NCI-H82 (cell line): ENCODE measurements around the gene MR1.
"Not testable (repeated sequence)": the region's sequence is repeated elsewhere in the genome, so short reads cannot be mapped to it uniquely, and the experiment has no call there.

Experiments used
- DNase-seq: peaks from one replicate; lab custom pipeline; 2025; lab: John Stamatoyannopoulos, UW

Gene MR1

DNA sequence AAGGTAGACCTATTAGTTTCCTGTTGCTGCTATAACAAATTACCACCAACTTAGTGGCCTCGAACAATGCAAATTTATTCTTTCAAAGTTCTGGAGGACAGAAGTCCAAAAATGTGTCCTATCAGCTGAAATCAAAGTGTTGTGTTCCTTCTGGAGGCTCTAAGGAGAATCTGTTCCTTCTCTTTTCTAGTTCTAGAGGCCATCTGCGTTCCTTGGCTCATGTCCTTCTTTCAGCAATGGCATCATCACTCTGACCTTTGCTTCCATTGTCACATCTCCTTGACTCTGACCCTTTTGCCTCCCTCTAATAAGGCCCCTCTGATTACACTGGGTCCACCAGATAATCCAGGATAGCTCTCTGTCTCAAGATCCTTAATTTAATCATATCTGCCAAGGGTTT is 1.2 kb upstream of the MR1 start:
- DNase-seq: no peak

DNA sequence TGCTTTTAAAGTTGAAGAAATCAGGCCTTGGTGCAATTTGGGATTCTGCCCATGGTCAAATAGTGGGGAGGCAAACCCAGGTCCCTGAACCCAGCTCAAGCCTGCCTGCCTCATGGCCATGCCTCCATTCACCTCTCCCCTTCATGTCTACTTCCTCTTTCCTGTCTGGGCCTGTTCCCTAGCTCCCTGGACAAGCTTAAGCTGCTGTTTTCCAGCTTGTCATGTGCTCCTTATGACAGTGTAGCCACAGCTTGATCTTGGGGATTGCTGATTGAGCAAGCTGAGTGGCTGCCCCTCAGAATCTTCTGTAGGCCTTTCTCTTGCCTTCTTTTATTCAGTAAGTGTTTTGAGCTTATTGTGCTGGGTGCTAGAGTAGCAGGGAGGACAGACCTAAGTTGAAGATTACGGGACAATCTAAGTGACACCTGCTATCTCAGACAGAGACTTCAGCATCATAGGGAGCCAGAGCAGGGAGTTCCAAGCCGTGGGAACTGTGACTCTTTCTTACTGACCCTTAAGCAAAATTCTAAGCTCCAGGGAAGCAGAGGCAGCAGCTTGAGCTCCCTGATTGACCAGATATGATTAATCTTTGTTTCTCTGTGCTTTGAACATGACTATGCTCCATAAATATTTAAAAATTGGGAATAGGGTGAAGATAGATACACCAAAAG is 520 bp upstream of the MR1 start:
- DNase-seq: peak; percentile 36

DNA sequence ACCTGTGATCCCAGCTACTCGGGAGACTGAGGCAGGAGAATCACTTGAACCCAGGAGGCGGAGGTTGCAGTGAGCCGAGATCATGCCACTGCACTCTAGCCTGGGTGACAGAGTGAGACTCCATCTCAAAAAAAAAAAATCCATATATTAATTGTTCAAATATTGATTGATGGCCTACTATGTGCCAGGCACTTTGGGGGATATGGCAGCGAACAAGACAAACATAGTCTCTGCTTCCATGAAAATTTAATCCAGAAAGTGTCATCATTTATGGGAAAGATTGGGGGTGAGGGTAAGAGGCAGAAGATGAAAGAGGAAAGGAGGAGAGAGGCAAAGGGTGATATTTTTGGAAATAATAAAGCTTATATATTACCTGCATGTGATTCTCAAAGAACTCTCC is 1.4 kb downstream of the MR1 start:
- not testable (repeated sequence) for DNase-seq

DNA sequence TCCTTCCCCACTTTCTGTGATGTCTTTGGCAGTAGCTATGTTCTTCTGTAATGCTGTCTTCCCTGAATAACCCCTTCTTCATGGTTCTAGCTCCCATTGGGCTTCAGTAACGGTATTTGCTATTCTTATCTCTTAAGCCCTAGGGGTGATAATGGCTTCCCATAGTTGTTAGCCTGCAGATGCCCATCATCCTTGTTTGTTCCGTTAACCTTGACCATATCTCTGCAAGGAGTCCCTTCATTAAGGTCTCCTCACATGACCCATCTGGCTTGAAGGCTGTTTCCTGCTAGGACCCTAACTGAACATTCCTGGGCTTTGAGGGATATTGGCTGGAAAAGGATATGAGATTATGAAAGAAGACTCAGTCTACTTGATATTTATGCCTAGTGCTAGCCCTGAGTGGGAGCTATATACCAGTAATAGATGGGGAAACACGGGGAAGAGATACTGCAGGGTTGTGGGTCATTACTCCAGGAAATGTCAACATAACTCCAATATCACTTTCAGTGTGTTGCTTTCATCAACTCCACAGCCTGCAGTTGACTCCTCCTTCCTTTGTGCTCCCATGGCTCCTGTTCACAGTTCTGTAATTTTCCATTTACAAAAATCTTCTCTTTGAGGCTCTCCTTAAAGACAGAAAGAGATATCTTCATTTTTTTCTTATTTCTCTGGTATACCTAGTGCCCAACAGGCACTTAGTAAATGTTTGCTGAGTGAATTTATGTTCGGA is 2.5 kb downstream of the MR1 start:
- DNase-seq: no peak

DNA sequence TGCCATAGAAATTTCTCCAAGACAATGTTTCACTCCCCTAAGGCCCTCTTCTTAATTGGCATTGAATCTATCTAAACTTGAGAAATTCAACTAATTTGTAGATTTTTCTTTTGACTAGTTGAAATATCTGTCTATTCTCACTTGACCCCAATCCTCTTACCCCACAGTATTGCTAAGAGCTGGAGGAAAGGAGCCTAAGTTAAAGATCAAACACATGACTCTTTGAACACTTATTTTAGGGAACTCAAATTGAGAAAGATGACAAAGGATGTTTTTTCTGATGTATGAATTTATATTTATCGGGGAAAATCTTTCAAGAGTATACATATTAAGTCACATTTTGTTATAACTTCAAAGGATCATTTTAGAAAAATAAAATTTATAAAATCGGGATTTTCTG is 3.6 kb downstream of the MR1 start:
- DNase-seq: no peak

DNA sequence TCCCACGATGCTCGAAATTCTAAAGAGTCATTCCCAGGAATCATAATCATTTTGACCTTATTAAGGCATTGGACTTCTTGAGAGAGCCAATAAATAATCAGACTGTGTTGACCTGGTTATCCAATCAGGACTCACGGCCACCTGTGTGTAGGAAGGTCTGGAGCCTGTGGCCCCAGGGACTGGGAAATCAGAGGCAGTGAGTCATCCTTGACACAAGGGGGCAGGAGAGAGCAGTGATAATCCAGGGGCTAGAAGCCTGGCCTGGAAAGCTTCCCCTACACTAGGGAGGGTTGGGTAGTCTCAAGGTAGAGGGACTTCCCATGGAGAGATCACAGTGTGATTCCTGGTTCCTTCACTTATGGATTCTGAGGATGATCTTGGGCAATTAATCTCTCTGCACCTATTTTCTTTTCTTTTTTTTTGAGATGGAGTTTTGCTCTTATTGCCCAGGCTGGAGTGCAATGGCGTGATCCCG is 4.7 kb downstream of the MR1 start:
- peak; percentile 93 for DNase-seq

DNA sequence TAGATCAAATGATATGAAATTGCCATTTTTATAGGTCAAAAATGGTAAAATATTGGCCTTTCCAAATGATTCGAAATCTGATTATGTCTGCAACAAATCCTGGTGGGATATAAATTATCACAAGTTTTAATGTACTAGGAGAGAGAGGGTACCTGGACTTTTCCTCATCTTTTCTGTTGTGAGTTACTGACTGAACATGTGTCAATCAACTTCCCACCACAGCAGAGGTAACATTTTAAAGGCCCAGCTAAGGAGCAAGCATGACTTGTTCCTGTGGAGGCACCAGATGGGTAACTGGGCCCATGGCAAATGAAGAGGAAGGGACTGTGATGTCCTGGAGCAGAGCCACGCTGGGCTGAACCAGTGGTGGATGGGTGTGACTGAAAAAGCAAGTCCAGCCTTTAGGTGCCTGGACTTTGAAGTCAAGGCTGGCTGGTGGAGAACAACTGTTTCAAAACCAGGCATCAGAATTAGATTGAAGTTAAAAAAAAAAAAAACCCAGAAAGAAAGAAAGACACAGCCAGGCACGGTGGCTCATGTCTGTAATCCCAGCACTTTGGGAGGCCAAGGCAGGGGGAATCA is 6.6 kb downstream of the MR1 start:
- DNase-seq: no peak

DNA sequence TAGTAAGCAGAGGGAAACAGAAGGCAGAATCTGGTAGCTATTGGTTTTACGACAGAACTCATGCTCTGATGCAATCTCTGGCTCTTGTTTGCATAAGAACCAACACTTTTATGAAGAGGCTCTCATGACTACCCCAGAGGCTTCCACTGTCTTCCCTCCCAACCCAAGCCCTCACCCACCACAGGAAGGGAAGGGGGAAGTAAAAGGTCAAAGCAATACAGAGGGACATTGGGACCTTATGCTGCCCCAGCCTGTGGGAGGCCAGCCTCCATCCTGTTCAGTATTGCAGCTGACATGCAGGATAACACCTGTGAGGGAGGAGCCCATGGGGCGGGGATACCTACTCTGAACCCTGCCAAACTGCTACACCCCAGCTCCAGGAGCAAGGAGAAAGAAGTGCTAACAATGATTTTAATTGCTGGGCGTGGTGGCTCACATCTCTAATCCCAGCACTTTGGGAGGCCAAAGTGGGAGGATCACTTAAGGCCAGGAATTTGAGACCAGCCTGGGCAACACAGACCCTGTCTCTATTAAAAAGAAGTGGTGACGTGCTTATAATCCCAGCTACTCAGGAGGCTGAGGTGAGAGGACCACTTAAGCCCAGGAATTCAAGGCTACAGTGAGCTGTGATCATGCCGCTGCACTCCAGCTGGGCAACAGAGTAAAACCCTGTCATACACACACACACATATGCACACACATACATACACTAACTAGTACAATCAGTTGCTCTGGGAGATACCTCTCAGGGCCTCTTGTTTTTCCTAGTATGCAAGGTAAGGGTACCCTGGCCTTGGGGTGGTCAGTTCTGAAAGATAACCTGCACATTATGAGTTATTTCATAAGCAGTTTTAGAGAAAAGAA is 9.5 kb downstream of the MR1 start:
- DNase-seq: peak; percentile 36

DNA sequence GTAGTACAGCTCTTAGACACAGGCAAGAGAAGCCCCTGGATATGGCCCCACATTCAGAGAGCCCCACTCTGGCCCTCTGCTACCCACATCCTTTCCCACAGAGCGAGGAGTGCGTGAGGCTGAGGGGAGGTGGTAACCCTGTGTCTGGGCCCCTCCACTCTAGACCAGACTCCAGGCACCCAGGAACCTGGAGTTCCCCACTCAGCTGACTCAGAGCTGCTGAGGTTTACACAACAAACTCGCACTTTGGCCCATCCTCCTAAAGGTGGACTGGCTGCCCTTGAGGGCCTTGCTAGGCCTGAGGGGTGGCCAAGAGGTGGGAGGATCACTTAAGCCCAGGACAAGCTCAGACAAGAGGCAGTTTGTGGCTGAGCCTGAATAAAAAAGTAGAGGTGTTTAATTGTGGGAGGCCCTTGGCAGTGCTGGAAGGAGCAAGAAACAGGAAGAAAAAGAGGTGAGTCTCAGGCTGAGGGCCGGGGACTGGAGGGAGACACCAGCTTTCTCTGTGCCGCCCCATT is 10.7 kb downstream of the MR1 start:
- no peak for DNase-seq

DNA sequence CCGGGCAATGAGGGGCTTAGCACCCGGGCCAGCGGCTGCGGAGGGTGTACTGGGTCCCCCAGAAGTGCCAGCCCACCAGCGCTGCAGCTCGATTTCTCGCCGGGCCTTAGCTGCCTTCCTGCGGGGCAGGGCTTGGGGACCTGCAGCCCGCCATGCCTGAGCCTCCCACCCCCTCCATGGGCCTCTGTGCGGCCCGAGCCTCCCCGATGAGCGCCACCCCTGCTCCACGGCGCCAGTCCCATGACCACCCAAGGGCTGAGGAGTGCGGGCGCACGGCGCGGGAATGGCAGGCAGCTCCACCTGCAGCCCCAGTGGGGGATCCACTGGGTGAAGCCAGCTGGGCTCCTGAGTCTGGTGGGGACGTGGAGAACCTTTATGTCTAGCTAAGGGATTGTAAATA is 12.2 kb downstream of the MR1 start:
- not testable (repeated sequence) for DNase-seq

DNA sequence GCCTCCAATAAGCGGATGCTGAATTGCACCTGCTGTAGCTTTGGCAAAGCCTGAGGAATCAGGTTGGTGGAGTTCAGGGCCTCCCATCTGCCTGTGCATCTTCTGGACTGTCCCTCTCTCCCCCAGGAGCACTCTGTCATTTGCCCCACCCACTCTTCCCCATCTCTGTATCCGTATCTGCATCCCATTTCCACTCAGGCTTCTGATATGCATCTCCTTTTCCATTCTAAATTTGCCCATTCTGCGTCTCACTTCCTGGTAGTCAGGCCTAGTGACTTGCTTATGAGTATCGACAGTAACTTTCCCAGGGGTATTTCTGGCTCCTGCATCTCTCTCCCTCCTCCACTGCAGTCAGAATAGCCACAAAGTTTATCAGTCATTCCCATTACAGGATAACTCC is 15.6 kb downstream of the MR1 start:
- no peak for DNase-seq

DNA sequence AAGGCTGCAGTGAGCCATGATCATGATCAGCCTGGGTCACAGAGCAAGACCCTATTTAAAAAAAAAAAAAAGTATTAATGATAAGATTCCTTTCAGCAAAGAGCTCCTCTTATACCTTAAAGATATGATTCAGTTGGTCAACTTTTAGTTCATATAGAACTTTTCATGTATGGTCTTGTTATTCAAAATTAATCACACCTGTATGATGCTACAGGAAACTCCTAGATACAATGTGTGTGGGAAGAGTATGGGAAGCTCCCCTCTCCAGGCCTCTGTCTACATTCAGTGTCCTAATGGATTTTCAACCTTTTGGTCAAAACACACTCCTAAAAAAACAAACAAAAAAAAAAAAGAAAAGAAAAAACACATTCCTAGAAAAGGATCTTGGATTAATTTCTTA is 17.1 kb downstream of the MR1 start:
- no peak for DNase-seq

DNA sequence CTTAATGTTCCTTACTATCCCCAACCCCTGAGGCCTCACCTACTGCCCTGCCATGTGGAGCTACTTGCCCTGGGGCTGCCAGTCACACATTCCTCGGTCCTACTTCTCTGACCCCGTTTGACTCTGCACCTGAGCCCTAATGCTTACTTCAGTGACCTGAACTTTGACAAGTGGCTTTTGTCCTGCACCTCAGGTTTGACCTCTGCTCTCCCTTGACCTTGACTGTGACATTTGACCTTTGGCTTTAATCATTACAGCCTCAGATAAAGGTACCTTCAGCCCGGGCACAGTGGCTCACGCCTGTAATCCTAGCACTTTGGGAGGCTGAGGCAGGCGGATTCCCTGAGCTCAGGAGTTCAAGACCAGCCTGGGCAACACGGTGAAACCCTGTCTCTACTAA is 22.8 kb downstream of the MR1 start:
- DNase-seq: no peak

DNA sequence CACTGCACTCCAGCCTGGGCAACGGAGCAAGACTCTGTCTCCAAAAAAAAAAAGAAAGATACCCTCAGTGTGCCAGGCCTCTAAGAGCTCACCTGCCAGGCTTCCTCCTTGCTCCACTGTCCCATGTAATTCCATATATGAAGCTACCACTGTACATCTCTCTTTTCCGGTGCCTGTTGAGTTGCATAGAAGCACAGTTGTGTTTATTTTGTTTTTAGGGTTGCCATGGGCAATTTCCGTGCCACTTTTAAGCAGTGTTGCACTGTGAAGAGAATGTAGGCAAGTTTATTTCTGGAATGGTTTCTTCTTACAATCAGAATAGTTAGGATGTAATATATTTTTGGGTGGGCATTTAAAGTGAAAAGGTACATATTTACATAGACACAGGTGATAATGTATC is 23.3 kb downstream of the MR1 start:
- no peak for DNase-seq

DNA sequence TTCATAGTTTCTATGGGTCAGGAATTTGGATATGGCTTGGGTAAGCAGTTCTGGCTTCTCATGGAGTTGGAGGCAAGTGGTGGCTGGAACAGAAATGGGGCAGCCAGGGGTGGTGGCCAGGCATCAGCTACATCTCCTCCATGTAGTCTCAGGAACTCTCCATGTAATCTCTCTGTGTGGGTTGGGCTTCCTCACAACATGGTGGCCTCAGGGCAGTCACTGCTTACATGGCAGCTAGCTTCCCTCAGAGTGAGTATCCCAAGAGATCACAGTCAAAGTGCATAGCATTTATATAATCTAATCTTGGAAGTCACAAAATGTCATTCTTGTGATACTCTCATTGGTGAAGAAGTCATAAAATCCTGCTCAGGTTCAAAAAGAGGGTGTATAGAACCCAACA is 25.7 kb downstream of the MR1 start:
- no peak for DNase-seq

DNA sequence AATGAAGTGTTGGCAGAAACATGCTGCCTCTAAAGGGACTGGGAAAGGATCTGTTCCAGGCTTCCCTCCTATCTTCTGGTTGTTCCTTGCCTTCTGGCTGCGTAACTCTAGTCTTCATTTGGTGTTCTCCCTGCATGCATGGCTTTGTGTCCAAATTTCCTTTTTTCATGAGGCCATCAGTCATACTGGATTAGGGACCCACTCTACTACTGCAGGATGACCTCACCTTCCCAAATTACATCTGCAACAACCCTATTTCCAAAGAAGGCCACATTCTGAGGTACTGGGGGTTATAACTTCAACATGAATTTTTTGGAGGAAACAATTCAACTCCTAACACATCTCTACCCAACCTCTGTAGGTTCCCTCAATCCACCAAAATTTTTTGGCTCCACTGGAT is 26.3 kb downstream of the MR1 start:
- no peak for DNase-seq

DNA sequence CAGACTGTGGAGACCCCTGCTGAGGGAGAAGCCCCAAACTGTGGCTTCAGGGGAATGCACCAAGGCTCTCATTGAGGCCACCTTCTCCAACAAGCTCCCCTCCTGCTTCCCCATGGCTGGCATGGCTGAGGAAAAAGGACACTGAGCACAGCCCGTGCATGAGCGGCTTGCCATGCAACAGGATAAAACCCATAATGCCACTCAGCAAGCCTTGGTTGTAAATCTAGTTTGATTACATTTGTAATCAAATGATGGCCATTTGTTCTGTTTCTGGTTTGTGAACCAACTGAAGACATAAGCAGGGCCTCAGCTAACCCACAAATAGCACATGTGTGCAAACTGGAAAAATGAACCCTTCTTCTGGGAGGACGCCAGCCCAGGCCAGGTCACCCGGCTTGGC is 27.2 kb downstream of the MR1 start:
- DNase-seq: not testable (repeated sequence)

DNA sequence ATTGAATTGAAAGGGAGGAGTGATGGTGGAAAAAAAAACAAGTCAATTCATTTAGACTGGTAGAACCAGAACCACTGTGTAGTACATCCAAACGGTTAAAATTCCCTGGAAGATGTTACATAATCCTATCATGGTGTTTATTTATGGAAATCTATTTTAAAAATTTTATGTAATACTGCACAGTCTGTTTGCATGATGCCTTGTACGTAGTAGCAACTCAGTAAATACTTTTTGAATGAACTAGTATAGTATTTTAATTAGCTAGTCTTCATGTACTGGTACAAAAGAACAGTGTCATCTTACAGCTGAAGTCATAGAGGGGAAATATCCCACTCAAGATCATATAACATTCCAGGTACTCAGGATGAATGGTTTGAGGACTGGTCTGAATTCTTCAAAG is 27.7 kb downstream of the MR1 start:
- DNase-seq: no peak

DNA sequence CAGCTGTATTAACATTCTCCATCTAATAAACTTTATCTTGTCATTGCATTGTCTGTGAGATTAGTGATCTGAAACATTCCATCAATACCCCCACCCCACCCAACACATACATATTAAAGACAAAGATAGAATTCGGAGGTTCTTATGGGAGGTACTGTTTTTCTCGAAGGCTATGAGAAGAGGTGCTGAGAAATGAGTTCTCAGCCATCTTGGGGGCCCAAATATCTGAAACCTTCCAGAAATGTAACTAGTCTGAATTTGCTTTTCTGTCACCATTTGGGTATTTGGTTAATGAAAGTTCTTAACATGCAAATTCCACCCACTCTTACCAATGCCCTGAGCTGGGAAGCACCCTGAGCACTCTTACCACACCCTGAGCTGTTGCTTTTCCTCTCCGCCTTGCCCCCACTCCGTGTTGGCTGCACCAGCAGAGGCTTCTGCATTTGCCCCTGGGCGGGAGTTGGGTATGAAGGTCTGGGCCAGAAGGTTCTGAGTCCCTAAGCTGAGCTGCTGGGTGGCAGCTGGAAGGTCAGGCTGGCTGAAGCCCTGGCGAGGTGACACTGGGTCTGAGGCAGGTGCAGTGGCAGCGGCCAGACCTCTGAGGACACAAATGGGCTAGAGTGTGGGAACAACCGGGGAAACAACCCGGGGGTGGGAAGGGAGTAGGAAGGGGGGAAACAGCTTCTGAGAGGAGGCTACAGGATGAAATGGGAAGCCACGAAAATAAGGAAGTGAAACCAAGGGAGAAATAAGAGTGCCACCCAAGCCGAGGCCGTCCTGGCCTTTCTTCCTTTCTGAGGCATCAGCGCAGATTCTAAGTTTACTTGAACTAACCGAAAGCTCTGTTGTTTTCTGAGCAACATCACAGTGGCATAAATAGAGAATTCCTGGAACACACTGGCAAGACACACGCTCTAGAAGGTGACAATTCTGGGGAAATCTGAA is 28.4 kb downstream of the MR1 start:
- DNase-seq: no peak

DNA sequence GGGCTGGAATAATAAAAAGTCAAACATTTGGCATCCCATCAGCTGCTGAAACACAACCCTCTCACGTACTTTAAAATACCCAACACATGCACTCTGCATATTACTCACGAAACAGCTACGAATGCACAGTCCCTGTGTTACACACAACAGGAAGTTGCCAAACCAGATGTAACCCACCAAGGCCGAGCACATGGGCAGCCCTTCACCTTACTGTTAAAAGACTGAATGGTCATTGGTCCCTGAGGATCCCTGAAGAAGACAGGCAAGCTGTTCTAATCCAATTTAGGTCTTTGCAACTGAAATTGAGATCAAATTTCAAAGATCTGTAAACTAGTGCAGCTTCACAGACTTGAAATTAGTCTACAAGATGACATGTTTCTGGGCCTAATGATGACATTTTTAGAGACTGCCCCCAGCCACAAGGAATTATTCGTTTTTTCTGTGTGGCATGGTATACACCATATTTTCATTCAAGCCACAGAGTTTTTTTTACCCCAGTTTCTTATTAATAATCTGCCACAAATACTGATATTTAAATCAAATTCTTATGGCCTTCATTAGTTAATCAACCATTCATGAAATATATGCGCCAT is 29.1 kb downstream of the MR1 start:
- DNase-seq: peak; percentile 98
